ENCODE results near the gene CRB3. TPM values are rescaled to one million over a fixed set of nuclear protein-coding genes. Genes with fewer than 3 reads are reported as not detected.

Gene CRB3, protein sequence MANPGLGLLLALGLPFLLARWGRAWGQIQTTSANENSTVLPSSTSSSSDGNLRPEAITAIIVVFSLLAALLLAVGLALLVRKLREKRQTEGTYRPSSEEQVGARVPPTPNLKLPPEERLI
- 1 to 10 TPM in 3 of 4 donors, not detected in 1; 1.8 to 2.7 (median 2.4) TPM for total RNA-seq

DNA sequence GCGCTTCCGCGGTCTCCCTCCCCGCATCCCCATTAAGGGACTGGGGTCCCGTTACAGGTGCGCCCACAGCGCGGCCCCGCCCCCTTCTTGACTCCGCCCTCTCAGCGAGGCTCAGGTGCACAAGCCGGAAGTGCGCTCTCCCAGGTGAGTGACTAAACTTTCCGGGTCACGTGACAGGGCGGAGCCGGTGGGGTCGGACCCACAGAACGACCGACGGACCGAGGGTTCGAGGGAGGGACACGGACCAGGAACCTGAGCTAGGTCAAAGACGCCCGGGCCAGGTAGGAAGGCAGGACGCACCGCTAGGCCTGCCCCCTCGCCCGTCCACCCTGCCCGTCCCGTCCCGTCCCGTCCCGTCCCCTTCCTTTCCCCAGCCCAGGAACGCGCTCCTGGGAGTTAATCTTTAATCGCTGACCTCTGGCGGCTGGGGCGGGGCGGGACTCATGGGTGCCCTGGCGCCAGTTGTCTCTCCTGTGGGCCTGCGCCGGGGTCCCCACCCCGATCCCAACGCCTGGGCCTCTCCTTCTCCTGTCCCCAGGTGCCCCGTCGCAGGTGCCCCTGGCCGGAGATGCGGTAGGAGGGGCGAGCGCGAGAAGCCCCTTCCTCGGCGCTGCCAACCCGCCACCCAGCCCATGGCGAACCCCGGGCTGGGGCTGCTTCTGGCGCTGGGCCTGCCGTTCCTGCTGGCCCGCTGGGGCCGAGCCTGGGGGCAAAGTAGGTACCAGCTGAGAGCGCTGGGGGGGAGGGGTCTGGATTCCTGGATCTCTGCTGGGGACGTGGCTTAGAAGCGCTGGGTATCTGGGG, at the start of gene CRB3:
TSS of gene CRB3 (plus strand) at position 202 of the 804 bp plus-strand sequence. CDS start at position 633, 431 bp downstream.
- Histone ChIP-seq H3K9me3 (no peaks in the 10 kb centered on the region), H3K27me3 (peaks cover 0 to 31% (median 14%) of the 10 kb centered on the region in 4 donors), H3K4me3 (peak within 1 kb of the TSS in 1 of 4 donors; percentile 29), H3K27ac (replicated peaks in 1 of 4) (no peak within 1 kb of the TSS), H3K36me3 (no peaks in the 10 kb centered on the region), H3K4me1 (peaks cover 0 to 19% (median 11%) of the 10 kb centered on the region in 4 donors)
- no peak for TF ChIP-seq CTCF (IDR thresholded peaks at IDR 0.05)
- TF ChIP-seq POLR2A (IDR thresholded peaks at IDR 0.05; ENCODE audit: low read depth) = no peak
- TF ChIP-seq POLR2AphosphoS5 (IDR thresholded peaks at IDR 0.05) = no peak
- no peak for TF ChIP-seq EP300 (IDR thresholded peaks at IDR 0.05)
- WGBS = 25% methylated on average over 4 of the region's 65 CpGs
- intact Hi-C loops (cut with DNase I) = no loop called here
- DNase-seq (ENCODE audit: extremely low spot score) = no peak

DNA sequence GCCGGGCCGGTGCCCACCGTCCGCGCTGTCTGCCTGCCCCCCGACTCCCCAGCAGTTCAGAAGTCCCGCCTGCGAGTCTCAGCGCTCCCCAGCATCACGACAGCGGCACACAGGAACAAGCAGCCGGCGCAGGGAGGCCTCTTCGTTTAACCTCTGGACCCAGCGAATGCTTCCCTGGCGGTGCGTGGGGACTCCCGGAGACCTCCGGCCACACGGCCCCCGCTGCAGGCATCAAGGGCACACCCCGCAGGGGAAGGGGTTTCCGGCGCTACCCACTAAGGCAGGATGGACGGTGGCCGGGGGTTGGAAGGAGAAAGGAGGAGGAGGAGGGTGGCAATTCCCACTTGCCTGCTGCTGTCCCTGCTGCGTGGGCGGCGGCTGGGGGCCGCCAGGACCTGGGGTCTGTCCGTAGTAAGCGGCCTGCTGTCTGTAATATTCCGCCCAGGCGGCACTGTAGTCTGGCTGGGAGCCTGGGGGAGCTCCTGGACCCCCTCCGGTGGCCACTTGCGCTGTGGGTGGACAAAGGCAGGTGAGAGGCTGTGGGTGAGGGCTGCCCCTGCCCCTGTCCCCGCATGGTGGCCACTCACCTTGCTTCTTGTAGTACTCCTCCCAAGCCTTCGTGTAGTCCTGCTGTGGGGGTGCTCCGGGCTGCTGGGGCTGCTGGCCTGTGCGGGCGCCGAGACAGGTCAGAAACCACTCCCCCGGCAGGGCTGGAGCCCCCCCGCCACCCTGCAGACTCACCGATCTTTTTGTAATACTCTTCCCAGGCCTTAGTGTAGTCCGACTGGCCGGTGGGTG, 49.1 kb upstream of the CRB3 start:
- no peaks in the 10 kb centered on the region for H3K27me3 ChIP-seq
- H3K36me3 ChIP-seq = peaks cover 59 to 66% (median 63%) of the 10 kb centered on the region in 4 donors
- H3K4me1 ChIP-seq = peaks cover 0 to 32% (median 22%) of the 10 kb centered on the region in 4 donors
- intact Hi-C loops (cut with DNase I) = no loop called here
- H3K4me3 ChIP-seq = no peak overlapping the region
- no peak overlapping the region for H3K27ac ChIP-seq (replicated peaks in 1 of 4)
- WGBS = 87% methylated on average over 26 of the region's 47 CpGs
- H3K9me3 ChIP-seq = no peaks in the 10 kb centered on the region
- no peak for TF ChIP-seq POLR2AphosphoS5 (IDR thresholded peaks at IDR 0.05)
- no peak for TF ChIP-seq CTCF (IDR thresholded peaks at IDR 0.05)
- no peak for TF ChIP-seq POLR2A (IDR thresholded peaks at IDR 0.05; ENCODE audit: low read depth)
- TF ChIP-seq EP300 (IDR thresholded peaks at IDR 0.05) = no peak
- DNase-seq (ENCODE audit: extremely low spot score) = no peak

GRCh38 chr19:6415591-6416190, 48.4 kb upstream of the CRB3 start:
- TF ChIP-seq POLR2AphosphoS5 (IDR thresholded peaks at IDR 0.05) = no peak
- TF ChIP-seq POLR2A (IDR thresholded peaks at IDR 0.05; ENCODE audit: low read depth) = no peak
- no peak for TF ChIP-seq CTCF (IDR thresholded peaks at IDR 0.05)
- TF ChIP-seq EP300 (IDR thresholded peaks at IDR 0.05) = no peak
- WGBS = 94% methylated on average over 32 of the region's 32 CpGs

GRCh38 chr19:6416658-6417405, 47.2 kb upstream of the CRB3 start:
- intact Hi-C loops (cut with DNase I) = no loop called here
- no peak overlapping the region for H3K4me3 ChIP-seq
- H3K9me3 ChIP-seq = no peaks in the 10 kb centered on the region
- H3K4me1 ChIP-seq = peaks cover 7 to 50% (median 36%) of the 10 kb centered on the region in 4 donors
- H3K27ac ChIP-seq (replicated peaks in 1 of 4) = peak overlapping the region in 1 of 4 donors; percentile 9
- H3K27me3 ChIP-seq = no peaks in the 10 kb centered on the region
- no peak for DNase-seq (ENCODE audit: extremely low spot score)
- peaks cover 60 to 84% (median 81%) of the 10 kb centered on the region in 4 donors for H3K36me3 ChIP-seq
- 91% methylated on average over 19 of the region's 29 CpGs for WGBS
- TF ChIP-seq CTCF (IDR thresholded peaks at IDR 0.05) (no peak), POLR2AphosphoS5 (IDR thresholded peaks at IDR 0.05) (no peak), EP300 (IDR thresholded peaks at IDR 0.05) (no peak), POLR2A (IDR thresholded peaks at IDR 0.05; ENCODE audit: low read depth) (no peak)

More at GRCh38 chr19:6415591-6416190, 48.4 kb upstream of the CRB3 start:
- Histone ChIP-seq H3K4me3 (no peak overlapping the region), H3K27me3 (no peaks in the 10 kb centered on the region), H3K4me1 (peaks cover 0 to 39% (median 25%) of the 10 kb centered on the region in 4 donors), H3K9me3 (no peaks in the 10 kb centered on the region), H3K36me3 (peaks cover 60 to 73% (median 70%) of the 10 kb centered on the region in 4 donors), H3K27ac (replicated peaks in 1 of 4) (no peak overlapping the region)
- no peak for DNase-seq (ENCODE audit: extremely low spot score)
- intact Hi-C loops (cut with DNase I) = no loop called here

Measured in esophagus muscularis mucosa (tissue), 4 donors.